ENCODE results near the gene HNRNPUL1. TPM values are rescaled to one million over a fixed set of nuclear protein-coding genes. Genes with fewer than 3 reads are reported as not detected.

Gene HNRNPUL1
- total and polyA plus RNA-seq, 2 experiments from 2014 or later = 204 to 207 TPM

DNA sequence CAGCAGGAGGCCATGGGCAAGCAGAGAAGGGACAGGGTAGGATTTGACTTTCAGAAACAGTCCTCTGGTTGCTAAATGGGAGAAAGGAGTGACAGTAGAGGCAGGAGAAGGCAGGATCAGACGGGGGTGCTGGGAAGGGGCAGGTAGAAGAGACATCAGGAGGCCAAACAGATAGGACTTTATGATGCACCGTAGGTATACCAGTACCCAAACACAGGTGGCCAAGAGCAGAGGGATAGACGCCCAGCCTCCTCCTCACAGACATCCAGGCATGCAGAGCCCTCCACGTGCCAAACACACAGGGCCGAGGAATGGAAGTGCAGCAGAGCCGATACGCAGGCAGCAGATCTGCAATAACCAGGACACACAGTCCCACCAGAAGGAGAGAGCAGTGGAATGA lies 46.4 kb upstream of the HNRNPUL1 start:
- no peaks in the 10 kb centered on the region; the same call in 2 of the 3 replicates for H3K9me3 Mint-ChIP-seq
- Histone ChIP-seq H4K20me1 (replicated peaks; ENCODE audit: insufficient read depth) (no peaks in the 10 kb centered on the region), H3K27ac (ENCODE audit: low read depth) (no peak overlapping the region), H3K9me2 (ENCODE audit: insufficient read depth) (no peaks in the 10 kb centered on the region), H3K36me3 (ENCODE audit: insufficient read depth) (no peaks in the 10 kb centered on the region), H3K4me3 (0 out of 2 replicates have a peak overlapping the region, but pooled peaks have one; percentile 93), H3K27me3 (ENCODE audit: insufficient read depth) (no peaks in the 10 kb centered on the region), H3K4me1 (ENCODE audit: insufficient read depth) (peaks cover 14% of the 10 kb centered on the region), H2AFZ (no peak overlapping the region), H3K79me2 (replicated peaks; ENCODE audit: insufficient read depth) (peaks cover 13% of the 10 kb centered on the region; the same call in 1 of the 2 replicates), H3K4me2 (no peak overlapping the region), H3F3A (replicated peaks; ENCODE audit: low read depth) (no peaks in the 10 kb centered on the region)
- peaks cover 32% of the 10 kb centered on the region for H3K4me1 Mint-ChIP-seq
- peaks cover 16% of the 10 kb centered on the region for H3K36me3 Mint-ChIP-seq (ENCODE audit: low read depth)
- ATAC-seq (no peak), DNase-seq (ENCODE audit: low spot score) (no peak)
- no peak overlapping the region for H3K27ac Mint-ChIP-seq
- peak overlapping the region; percentile 25; the same call in 2 of the 3 replicates for H3K4me3 Mint-ChIP-seq
- no peak for TF ChIP-seq ZNF331 (CRISPR knock-in tag; IDR thresholded peaks at IDR 0.05; ENCODE audit: low read depth)
- TF ChIP-seq JUNB (IDR thresholded peaks at IDR 0.05; ENCODE audit: unreplicated experiment) = no peak
- TF ChIP-seq POLR2AphosphoS5 (IDR thresholded peaks at IDR 0.05; ENCODE audit: low read depth) = no peak
- no peak for TF ChIP-seq CREB1 (CRISPR knock-in tag; IDR thresholded peaks at IDR 0.05; ENCODE audit: low read depth)
- no peak for TF ChIP-seq ETS1 (IDR thresholded peaks at IDR 0.05)
- no peak for TF ChIP-seq NANOG (IDR thresholded peaks at IDR 0.05; ENCODE audit: borderline replicate concordance)
- no peak for TF ChIP-seq EZH2phosphoT487 (IDR thresholded peaks at IDR 0.05; ENCODE audit: unreplicated experiment)
- TF ChIP-seq ZNF114 (CRISPR knock-in tag; IDR thresholded peaks at IDR 0.05) = no peak
- no peak for TF ChIP-seq CTCF (conservative IDR thresholded peaks at IDR 0.05; ENCODE audit: low read depth in 2 of 2)
- TF ChIP-seq STAT1 (IDR thresholded peaks at IDR 0.05; ENCODE audit: unreplicated experiment) = no peak
- TF ChIP-seq REST (IDR thresholded peaks at IDR 0.05; ENCODE audit: unreplicated experiment) = no peak
- peaks cover 8% of the 10 kb centered on the region for H3K27me3 Mint-ChIP-seq (ENCODE audit: insufficient read depth, low read depth, poor library complexity)
